Measurements from ENCODE around the gene ATF6. TPM values are rescaled to one million over a fixed set of nuclear protein-coding genes. Genes with fewer than 3 reads are reported as not detected.

The ATF6 gene
- total RNA-seq, 2 experiments from 2014 or later, result 16.2 to 17.1 TPM

- ATAC-seq (ENCODE audit: poor library complexity), result no peak
- CTCF ChIA-PET, result no interaction called here
- no peak overlapping the region for H3K27ac Mint-ChIP-seq
- no peak overlapping the region for H3K4me3 ChIP-seq (ENCODE audit: low read length)
- H3K9me3 ChIP-seq (ENCODE audit: control insufficient read depth in 1 of 2, insufficient read depth in 1 of 2, low read length in 2 of 2), result no peaks in the 10 kb centered on the region
- DNase-seq, result no peak
- no peaks in the 10 kb centered on the region for H3K27me3 Mint-ChIP-seq
- no peaks in the 10 kb centered on the region for H3K4me1 ChIP-seq (ENCODE audit: insufficient read depth, low read length)
- no peak overlapping the region for H3K4me3 Mint-ChIP-seq
- no peaks in the 10 kb centered on the region for H3K9me3 Mint-ChIP-seq
- peaks cover 36% of the 10 kb centered on the region for H3K36me3 Mint-ChIP-seq (ENCODE audit: low read depth)
- H3K4me1 Mint-ChIP-seq (ENCODE audit: low read depth), result no peaks in the 10 kb centered on the region
- no peak overlapping the region for H3K27ac ChIP-seq (ENCODE audit: low read depth in 1 of 2, low read length in 2 of 2)
- intact Hi-C loops (cut with DNase I, micrococcal nuclease), result no loop called here
- H3K27me3 ChIP-seq (ENCODE audit: control insufficient read depth in 1 of 2, insufficient read depth in 2 of 2, low read length in 2 of 2), result no peaks in the 10 kb centered on the region
- no peak for TF ChIP-seq CTCF (IDR thresholded peaks at IDR 0.05)
- POLR2A ChIA-PET, result interaction anchor here (0.7 kb wide), 1 partner anchor 60 kb away, joined by 3 read pairs; no protein-coding TSS in a partner anchor
- peaks cover 17% of the 10 kb centered on the region for H3K36me3 ChIP-seq (ENCODE audit: insufficient read depth, low read length)
Measured at GRCh38 chr1:161884475-161884874, 118.4 kb downstream of the ATF6 start.

- Mint-ChIP-seq H3K4me1 (ENCODE audit: low read depth) (no peaks in the 10 kb centered on the region), H3K27me3 (no peaks in the 10 kb centered on the region), H3K9me3 (no peaks in the 10 kb centered on the region), H3K4me3 (no peak overlapping the region), H3K36me3 (ENCODE audit: low read depth) (peaks cover 41% of the 10 kb centered on the region), H3K27ac (no peak overlapping the region)
- Histone ChIP-seq H3K27ac (ENCODE audit: low read depth in 1 of 2, low read length in 2 of 2) (no peak overlapping the region), H3K4me1 (ENCODE audit: insufficient read depth, low read length) (no peaks in the 10 kb centered on the region), H3K27me3 (ENCODE audit: control insufficient read depth in 1 of 2, insufficient read depth in 2 of 2, low read length in 2 of 2) (no peaks in the 10 kb centered on the region), H3K9me3 (ENCODE audit: control insufficient read depth in 1 of 2, insufficient read depth in 1 of 2, low read length in 2 of 2) (no peaks in the 10 kb centered on the region), H3K4me3 (ENCODE audit: low read length) (no peak overlapping the region), H3K36me3 (ENCODE audit: insufficient read depth, low read length) (peaks cover 17% of the 10 kb centered on the region)
- TF ChIP-seq CTCF (IDR thresholded peaks at IDR 0.05), result no peak
- ATAC-seq (ENCODE audit: poor library complexity), result no peak
- CTCF ChIA-PET, result interaction anchor here (0.8 kb wide), 1 partner anchor 39 kb away, joined by 3 read pairs; no protein-coding TSS in a partner anchor
- intact Hi-C loops (cut with DNase I, micrococcal nuclease), result no loop called here
- POLR2A ChIA-PET, result no interaction called here
- no peak for DNase-seq
Measured at GRCh38 chr1:161885003-161885402, 118.9 kb downstream of the ATF6 start.

- DNase-seq, result no peak
- ChIA-PET CTCF (interaction anchor here (0.8 kb wide), 1 partner anchor 40 kb away, joined by 3 read pairs; no protein-coding TSS in a partner anchor), POLR2A (no interaction called here)
- Histone ChIP-seq H3K9me3 (ENCODE audit: control insufficient read depth in 1 of 2, insufficient read depth in 1 of 2, low read length in 2 of 2) (peaks cover 0 to 4% of the 10 kb centered on the region in 2 experiments), H3K4me1 (ENCODE audit: insufficient read depth, low read length) (no peaks in the 10 kb centered on the region), H3K27me3 (ENCODE audit: control insufficient read depth in 1 of 2, insufficient read depth in 2 of 2, low read length in 2 of 2) (no peaks in the 10 kb centered on the region), H3K36me3 (ENCODE audit: insufficient read depth, low read length) (peaks cover 20% of the 10 kb centered on the region), H3K4me3 (ENCODE audit: low read length) (no peak overlapping the region), H3K27ac (ENCODE audit: low read depth in 1 of 2, low read length in 2 of 2) (no peak overlapping the region)
- peaks cover 49% of the 10 kb centered on the region for H3K36me3 Mint-ChIP-seq (ENCODE audit: low read depth)
- H3K4me1 Mint-ChIP-seq (ENCODE audit: low read depth), result no peaks in the 10 kb centered on the region
- intact Hi-C loops (cut with DNase I, micrococcal nuclease), result no loop called here
- no peak for ATAC-seq (ENCODE audit: poor library complexity)
- H3K27ac Mint-ChIP-seq, result peak overlapping the region; percentile 9
- H3K27me3 Mint-ChIP-seq, result no peaks in the 10 kb centered on the region
- no peaks in the 10 kb centered on the region for H3K9me3 Mint-ChIP-seq
- TF ChIP-seq CTCF (IDR thresholded peaks at IDR 0.05), result no peak
- H3K4me3 Mint-ChIP-seq, result no peak overlapping the region
Measured at GRCh38 chr1:161885759-161886158, 119.6 kb downstream of the ATF6 start.
